K562 (cell line): Measurements from ENCODE around the gene FREM1.

Experiments used
- CTCF ChIP-seq, 3 experiments: IDR thresholded peaks in 2 of 3; conservative IDR thresholded peaks in 1 of 3; 2 replicates each; pipeline ENCODE4 v1.5.1; 2011 to 2012; ENCODE audit warnings: low read length in 3 of 3, mild to moderate bottlenecking in 3 of 3, control low read depth in 2 of 3, improper control_type of control experiment in 1 of 3, inconsistent platforms in 1 of 3, low read depth in 1 of 3, mixed read lengths in 1 of 3, moderate library complexity in 1 of 3; ENCODE audit not compliant: insufficient read depth in 2 of 3
- KLF1 ChIP-seq: fragments of 450-650 bp; IDR thresholded peaks from 2 replicates; pipeline ENCODE4 v1.6.1; 2016; ENCODE audit warnings: missing genetic modification characterization, missing compliant biosample characterization
- MXI1 ChIP-seq: IDR thresholded peaks from 2 replicates; pipeline ENCODE4 v1.6.1; 2011; ENCODE audit warnings: low read depth, mild to moderate bottlenecking, improper control_type of control experiment, low read length
- POLR2A ChIP-seq: fragments of 450-650 bp; conservative IDR thresholded peaks from 2 replicates; pipeline ENCODE4 v1.6.1; 2016
- POLR2AphosphoS5 ChIP-seq: IDR thresholded peaks from 2 replicates; pipeline ENCODE4 v1.6.1; 2011; ENCODE audit warnings: mild to moderate bottlenecking, low read depth, low read length, moderate library complexity; ENCODE audit not compliant: control insufficient read depth, insufficient read depth
- RNF2 ChIP-seq: sonication (generic); IDR thresholded peaks from 2 replicates; pipeline ENCODE4 v1.6.1; 2016
- TEAD4 ChIP-seq, 2 experiments: sonication (generic) in 1 of 2; formaldehyde crosslinking in 1 of 2; IDR thresholded peaks; 2 replicates each; pipeline versions ENCODE4 v1.6.1 to v1.8.0; 2012 to 2022; ENCODE audit warnings: borderline replicate concordance in 1 of 2, inconsistent platforms in 1 of 2, low read length in 1 of 2, mild to moderate bottlenecking in 1 of 2, missing genetic modification reagents in 1 of 2
- ZBTB7A ChIP-seq: IDR thresholded peaks from 2 replicates; pipeline ENCODE4 v1.6.1; 2011; ENCODE audit warnings: low read depth, mild to moderate bottlenecking, low read length, moderate library complexity, borderline replicate concordance; ENCODE audit not compliant: control insufficient read depth

DNA sequence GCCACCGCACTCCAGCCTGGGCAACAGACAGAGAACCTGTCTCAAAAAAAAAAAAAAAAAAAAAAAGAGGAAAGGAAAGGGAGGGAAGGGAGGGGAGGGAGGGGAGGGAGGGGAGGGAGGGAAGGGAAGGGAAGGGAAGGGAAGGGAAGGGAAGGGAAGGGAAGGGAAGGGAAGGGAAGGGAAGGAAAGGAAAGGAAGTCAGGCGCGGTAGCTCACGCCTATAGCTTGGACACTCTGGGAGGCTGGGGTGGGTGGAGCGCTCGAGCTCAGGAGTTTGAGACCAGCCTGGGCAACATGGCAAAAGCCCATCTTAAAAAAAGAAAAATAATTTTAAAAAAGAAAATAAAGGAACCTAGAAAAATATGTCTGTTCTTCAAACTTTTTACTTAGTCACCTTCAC lies 131.7 kb downstream of the FREM1 start:
- no peak for TF ChIP-seq POLR2AphosphoS5
- TF ChIP-seq CTCF (IDR thresholded peaks at IDR 0.05 in 2 of 3, conservative IDR thresholded peaks at IDR 0.05 in 1 of 3; ENCODE audit: insufficient read depth in 2 of 3, low read depth in 1 of 3, low read length in 3 of 3) = no peak
- TF ChIP-seq MXI1 = no peak
- no peak for TF ChIP-seq KLF1 (tag)
- no peak for TF ChIP-seq TEAD4 (IDR thresholded peaks at IDR 0.05; ENCODE audit: low read length)
- no peak for TF ChIP-seq TEAD4 (CRISPR knock-in tag; IDR thresholded peaks at IDR 0.05; ENCODE audit: borderline replicate concordance)
- no peak for TF ChIP-seq RNF2
- no peak for TF ChIP-seq POLR2A
- no peak for TF ChIP-seq ZBTB7A
